ENCODE results near the gene ASCL5. TPM values are rescaled to one million over a fixed set of nuclear protein-coding genes. Genes with fewer than 3 reads are reported as not detected.

The ASCL5 gene
- total RNA-seq, 1 experiment from 2014 or later, result 0.15 TPM

GRCh38 chr1:201143726-201144635 lies 17.0 kb upstream of the ASCL5 start:
- peak overlapping the region in 1 of 3 experiments; percentile 80; a peak in 1 of 7 replicates for H3K27ac Mint-ChIP-seq
- DNase-seq, result no peak
- Histone ChIP-seq H3K23me2 (ENCODE audit: insufficient read length, low read depth, low read length, poor library complexity, severe bottlenecking) (no peaks in the 10 kb centered on the region), H3K23ac (ENCODE audit: insufficient read length, low read depth, low read length) (no peak overlapping the region), H2BK15ac (ENCODE audit: low read depth, low read length) (no peak overlapping the region), H2AK5ac (ENCODE audit: insufficient read length, low read length) (no peak overlapping the region), H3T11ph (ENCODE audit: low read length) (no peak overlapping the region), H3K79me2 (ENCODE audit: insufficient read depth, low read length) (no peaks in the 10 kb centered on the region), H2AFZ (ENCODE audit: low read length) (no peak overlapping the region), H2BK20ac (ENCODE audit: low read depth, low read length, poor library complexity, severe bottlenecking) (no peak overlapping the region), H3K27ac (ENCODE audit: insufficient read length, low read depth, low read length) (no peak overlapping the region), H4K91ac (ENCODE audit: insufficient read length, low read depth, low read length) (no peak overlapping the region), H2BK12ac (ENCODE audit: insufficient read length, low read depth, low read length) (no peak overlapping the region), H4K8ac (replicated peaks; ENCODE audit: insufficient read length, low read depth, low read length) (no peak overlapping the region), H3K4me2 (ENCODE audit: insufficient read depth, insufficient read length, low read length) (no peak overlapping the region), H3K4ac (ENCODE audit: low read depth, low read length) (no peak overlapping the region), H4K20me1 (ENCODE audit: control insufficient read depth, insufficient read depth, insufficient read length) (no peaks in the 10 kb centered on the region), H3K56ac (ENCODE audit: insufficient read length, low read depth, low read length) (no peak overlapping the region), H3K9ac (ENCODE audit: extremely low read depth, insufficient read length, low read length) (no peak overlapping the region), H3K18ac (ENCODE audit: insufficient read length, low read depth, low read length) (no peak overlapping the region), H3K9me3 (ENCODE audit: control insufficient read depth, low read depth, low read length) (no peaks in the 10 kb centered on the region), H3K79me1 (ENCODE audit: insufficient read depth, low read depth, low read length, poor library complexity, severe bottlenecking) (peaks cover 2% of the 10 kb centered on the region), H2BK120ac (ENCODE audit: low read depth, low read length, poor library complexity, severe bottlenecking) (no peak overlapping the region), H4K5ac (ENCODE audit: insufficient read length, low read depth, low read length) (no peak overlapping the region), H3K14ac (ENCODE audit: insufficient read depth, low read length) (no peak overlapping the region), H3K4me1 (ENCODE audit: insufficient read depth, low read length) (no peaks in the 10 kb centered on the region), H2BK5ac (ENCODE audit: insufficient read length, low read length) (no peak overlapping the region), H3K27me3 (ENCODE audit: insufficient read depth, low read length) (no peaks in the 10 kb centered on the region)
- H3K4me3 Mint-ChIP-seq, result no peak overlapping the region
- no peaks in the 10 kb centered on the region for H3K9me3 Mint-ChIP-seq
- H3K36me3 Mint-ChIP-seq (ENCODE audit: insufficient read depth in 1 of 3, low read depth in 3 of 3), result peaks cover 55 to 96% (median 93%) of the 10 kb centered on the region in 3 experiments; a peak in 6 of 7 replicates
- no peak for TF ChIP-seq CTCF (conservative IDR thresholded peaks at IDR 0.05)
- WGBS (ENCODE audit: extremely low coverage, insufficient read length, low lambda C conversion rate), result no CpG with 5 or more reads among the region's 18 CpGs
- H3K27me3 Mint-ChIP-seq (ENCODE audit: low read depth), result no peaks in the 10 kb centered on the region
- H3K4me1 Mint-ChIP-seq, result no peaks in the 10 kb centered on the region
